Measurements from ENCODE around the gene CTDSP2.

GRCh38 chr12:57854965-57855364 is 8.4 kb upstream of the CTDSP2 start:
- TF ChIP-seq POLR2AphosphoS5 (IDR thresholded peaks at IDR 0.05) (no peak), CTCF (IDR thresholded peaks at IDR 0.05) (no peak), POLR2A (IDR thresholded peaks at IDR 0.05) (no peak)

Measured in gastroesophageal sphincter (tissue), 3 donors.